PC-9 (cell line): ENCODE results near the gene RUNX1. TPM values are rescaled to one million over a fixed set of nuclear protein-coding genes. Genes with fewer than 3 reads are reported as not detected.

ENCODE experiments used
- BruUV-seq: library from RNA; stranded (reverse); fragments of 400-500 nt; replicated peaks from 2 replicates; lab custom pipeline; 2021; lab: Mats Ljungman, UMichigan
- CTCF ChIA-PET: fragments of 300-600 bp; sonication (Branson Sonifier 250); formaldehyde crosslinking; loops from one replicate; lab custom pipeline; 2022; ENCODE audit warnings: antibody characterized with exemption; lab: Charles Lee
- POLR2A ChIA-PET: fragments of 300-600 bp; sonication (Branson Sonifier 250); formaldehyde crosslinking; loops from one replicate; lab custom pipeline; 2022; ENCODE audit warnings: antibody characterized with exemption; ENCODE audit not compliant: unreplicated experiment; lab: Charles Lee
- DNase-seq, 2 experiments: peaks; one replicate each; pipeline versions ENCODE4 v3.0.0 to v3.0.0-alpha.2; 2015 to 2022; ENCODE audit warnings: mixed read lengths in 1 of 2
- H2AFZ ChIP-seq: fragments of 200-600 bp; sonication (generic); 2 replicates; pipeline ENCODE4 v1.8.1; 2017; ENCODE audit warnings: antibody characterized with exemption
- H3F3A ChIP-seq: fragments of 200-600 bp; sonication (generic); 2 replicates; pipeline ENCODE4 v1.8.1; 2017; ENCODE audit warnings: antibody characterized with exemption, mild to moderate bottlenecking, low read depth; ENCODE audit not compliant: insufficient read depth
- H3K27ac ChIP-seq: fragments of 200-600 bp; sonication (generic); 2 replicates; pipeline ENCODE4 v1.6.1; 2016; ENCODE audit warnings: mixed run types
- H3K27me3 ChIP-seq: fragments of 200-600 bp; sonication (generic); 2 replicates; pipeline ENCODE4 v1.6.1; 2016; ENCODE audit warnings: low read depth, mixed run types; ENCODE audit not compliant: insufficient read depth
- H3K36me3 ChIP-seq: fragments of 200-600 bp; sonication (generic); 2 replicates; pipeline ENCODE4 v1.6.1; 2016; ENCODE audit warnings: low read depth, mixed run types
- H3K4me1 ChIP-seq: fragments of 200-600 bp; sonication (generic); replicated peaks from 2 replicates; pipeline ENCODE4 v1.6.1; 2016; ENCODE audit warnings: mixed run types; ENCODE audit not compliant: insufficient read depth
- H3K4me2 ChIP-seq: fragments of 200-600 bp; sonication (generic); 2 replicates; pipeline ENCODE4 v1.6.1; 2017; ENCODE audit warnings: mixed run types
- H3K4me3 ChIP-seq: fragments of 200-600 bp; sonication (generic); 2 replicates; pipeline ENCODE4 v1.6.1; 2016; ENCODE audit warnings: mixed run types
- H3K79me2 ChIP-seq: fragments of 200-600 bp; sonication (generic); 2 replicates; pipeline ENCODE4 v1.6.1; 2017; ENCODE audit warnings: low read depth, mixed run types
- H3K9me2 ChIP-seq: fragments of 200-600 bp; sonication (generic); 2 replicates; pipeline ENCODE4 v1.8.1; 2017; ENCODE audit warnings: mild to moderate bottlenecking; ENCODE audit not compliant: insufficient read depth
- H3K9me3 ChIP-seq: fragments of 200-600 bp; sonication (generic); 2 replicates; pipeline ENCODE4 v1.8.1; 2016; ENCODE audit warnings: low read depth; ENCODE audit not compliant: insufficient read depth
- H4K20me1 ChIP-seq: fragments of 200-600 bp; sonication (generic); 2 replicates; pipeline ENCODE4 v1.8.1; 2017; ENCODE audit not compliant: insufficient read depth
- CTCF ChIP-seq: fragments of 200-600 bp; sonication (generic); conservative IDR thresholded peaks from 2 replicates; pipeline ENCODE4 v1.6.1; 2017; ENCODE audit warnings: mixed run types, antibody characterized with exemption, mild to moderate bottlenecking, moderate library complexity
- EZH2 ChIP-seq: fragments of 200-600 bp; sonication (generic); IDR thresholded peaks from 2 replicates; pipeline ENCODE4 v1.8.0; 2017; ENCODE audit warnings: antibody characterized with exemption, low read depth
- intact Hi-C: fragments of 100-400 bp; cut with micrococcal nuclease; formaldehyde crosslinking; loops from one replicate; pipeline ENCODE4 v1.10.0; 2022; ENCODE audit not compliant: unreplicated experiment
- total RNA-seq: library from RNA; stranded (reverse); gene quantifications from 2 replicates; pipeline ENCODE4 v1.2.3, GENCODE V29; 2021

The RUNX1 gene
- total RNA-seq, 1 experiment from 2014 or later: 58.5 TPM

- no peaks in the 10 kb centered on the region for H3K9me3 ChIP-seq
- no TSS peak for BruUV-seq
- peaks cover 40% of the 10 kb centered on the region for H3K79me2 ChIP-seq
- H4K20me1 ChIP-seq: no peaks in the 10 kb centered on the region; the same call in 1 of the 2 replicates
- no peaks in the 10 kb centered on the region for H3K27me3 ChIP-seq
- H3K4me1 ChIP-seq: no peaks in the 10 kb centered on the region
- no peaks in the 10 kb centered on the region; the same call in 1 of the 2 replicates for H3K9me2 ChIP-seq
- H3K27ac ChIP-seq: no peak overlapping the region
- intact Hi-C loops: no loop called here
- H3K4me2 ChIP-seq: no peak overlapping the region
- no peak for DNase-seq
- ChIA-PET POLR2A (no interaction called here), CTCF (no interaction called here)
- TF ChIP-seq CTCF: no peak
- H3F3A ChIP-seq: no peaks in the 10 kb centered on the region
- H3K4me3 ChIP-seq: no peak overlapping the region
- no peak overlapping the region for H2AFZ ChIP-seq
- H3K36me3 ChIP-seq: no peaks in the 10 kb centered on the region; the same call in 1 of the 2 replicates
Observed at GRCh38 chr21:34923202-34923601, 125.9 kb downstream of the RUNX1 start.

- POLR2A ChIA-PET: no interaction called here
- no peaks in the 10 kb centered on the region for H3K9me3 ChIP-seq
- no peaks in the 10 kb centered on the region; the same call in 1 of the 2 replicates for H3K9me2 ChIP-seq
- no peak overlapping the region for H2AFZ ChIP-seq
- H3K36me3 ChIP-seq: no peaks in the 10 kb centered on the region; the same call in 1 of the 2 replicates
- TF ChIP-seq EZH2 (no peak), CTCF (no peak)
- intact Hi-C loops: no loop called here
- no peaks in the 10 kb centered on the region; the same call in 1 of the 2 replicates for H4K20me1 ChIP-seq
- H3K4me2 ChIP-seq: no peak overlapping the region
- no peak overlapping the region for H3K27ac ChIP-seq
- no peaks in the 10 kb centered on the region for H3K4me1 ChIP-seq
- H3K27me3 ChIP-seq: no peaks in the 10 kb centered on the region
- CTCF ChIA-PET: no interaction called here
- no peak for DNase-seq
- BruUV-seq: no TSS peak
- H3F3A ChIP-seq: no peaks in the 10 kb centered on the region
- H3K4me3 ChIP-seq: no peak overlapping the region
- H3K79me2 ChIP-seq: peaks cover 40% of the 10 kb centered on the region
Observed at GRCh38 chr21:34922479-34922878, 126.6 kb downstream of the RUNX1 start.

DNA sequence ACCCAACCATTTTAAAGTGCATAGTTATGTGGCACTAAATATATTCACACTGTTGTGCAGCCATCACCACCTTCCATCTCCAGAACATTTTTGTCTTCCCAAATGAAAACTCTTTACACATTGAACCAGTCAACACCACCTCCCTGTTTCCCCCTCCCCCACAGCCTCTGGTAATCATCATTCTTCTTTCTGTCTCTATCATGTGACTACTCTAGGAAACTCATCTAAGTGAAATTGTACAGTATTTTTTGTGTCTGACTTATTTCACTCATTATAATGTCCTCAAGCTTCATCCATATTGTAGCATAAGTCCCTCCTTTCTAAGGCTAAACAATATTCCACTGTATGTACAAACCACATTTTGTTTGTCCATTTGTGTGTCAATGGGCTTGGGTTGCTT, 128.0 kb downstream of the RUNX1 start:
- Histone ChIP-seq H3K9me3 (no peaks in the 10 kb centered on the region), H3K27ac (no peak overlapping the region), H3F3A (peaks cover 3% of the 10 kb centered on the region; the same call in 1 of the 2 replicates), H2AFZ (no peak overlapping the region), H3K36me3 (no peaks in the 10 kb centered on the region; the same call in 1 of the 2 replicates), H3K9me2 (no peaks in the 10 kb centered on the region; the same call in 1 of the 2 replicates), H3K4me2 (no peak overlapping the region), H3K4me1 (peaks cover 7% of the 10 kb centered on the region), H4K20me1 (no peaks in the 10 kb centered on the region; the same call in 1 of the 2 replicates), H3K4me3 (no peak overlapping the region), H3K27me3 (no peaks in the 10 kb centered on the region), H3K79me2 (peaks cover 35% of the 10 kb centered on the region)
- ChIA-PET CTCF (no interaction called here), POLR2A (no interaction called here)
- no peak for DNase-seq
- intact Hi-C loops: no loop called here
- BruUV-seq: no TSS peak
- TF ChIP-seq EZH2 (no peak), CTCF (no peak)
